ENCODE measurements around the gene VPREB3.

VPREB3 gene

DNA sequence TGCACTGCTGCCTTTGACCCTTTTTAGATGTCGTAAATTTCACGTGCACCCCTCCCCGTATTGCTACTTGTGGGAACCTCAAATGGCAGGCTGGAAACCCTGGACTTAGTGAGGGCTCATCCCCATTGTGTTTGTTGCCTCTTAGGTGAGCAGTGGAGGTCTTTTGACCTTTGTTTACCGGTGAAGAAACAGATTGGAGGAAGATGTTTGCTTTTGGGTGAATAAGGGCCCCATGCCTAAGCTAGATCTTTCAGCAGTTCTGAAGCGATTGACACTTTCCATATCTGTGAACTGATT is 33.3 kb upstream of the VPREB3 start:
- DNase-seq, result no peak
- H3K36me3 Mint-ChIP-seq (ENCODE audit: low read depth), result peaks cover 31% of the 10 kb centered on the region
- H3K4me1 Mint-ChIP-seq (ENCODE audit: low read depth), result peaks cover 39% of the 10 kb centered on the region
- H3K27ac Mint-ChIP-seq, result peak overlapping the region; percentile 96
- no peaks in the 10 kb centered on the region for H3K9me3 Mint-ChIP-seq
- no peaks in the 10 kb centered on the region for H3K27me3 Mint-ChIP-seq
- peak overlapping the region; percentile 92 for H3K4me3 Mint-ChIP-seq

- peak; percentile 94 for DNase-seq
- H3K36me3 Mint-ChIP-seq (ENCODE audit: low read depth), result peaks cover 26% of the 10 kb centered on the region
- H3K9me3 Mint-ChIP-seq, result no peaks in the 10 kb centered on the region
- H3K27ac Mint-ChIP-seq, result peak within 1 kb of the TSS; percentile 96
- H3K4me3 Mint-ChIP-seq, result peak within 1 kb of the TSS; percentile 92
- peaks cover 34% of the 10 kb centered on the region for H3K4me1 Mint-ChIP-seq (ENCODE audit: low read depth)
- no peaks in the 10 kb centered on the region for H3K27me3 Mint-ChIP-seq
Observed at GRCh38 chr22:23786752-23787599, 32.8 kb upstream of the VPREB3 start, which contains the start of gene SMARCB1. SMARCB1 (plus strand) TSS chr22:23786966; CDS start chr22:23787170, 204 bp downstream.

GRCh38 chr22:23786261-23786710 is 32.1 kb upstream of the VPREB3 start:
- Mint-ChIP-seq H3K9me3 (no peaks in the 10 kb centered on the region), H3K36me3 (ENCODE audit: low read depth) (peaks cover 19% of the 10 kb centered on the region), H3K27me3 (no peaks in the 10 kb centered on the region), H3K4me3 (peak overlapping the region; percentile 92), H3K4me1 (ENCODE audit: low read depth) (peaks cover 29% of the 10 kb centered on the region), H3K27ac (peak overlapping the region; percentile 96)
- DNase-seq, result no peak

- Mint-ChIP-seq H3K4me3 (no peak overlapping the region), H3K4me1 (ENCODE audit: low read depth) (peaks cover 22% of the 10 kb centered on the region), H3K27me3 (no peaks in the 10 kb centered on the region), H3K36me3 (ENCODE audit: low read depth) (peaks cover 11% of the 10 kb centered on the region), H3K9me3 (no peaks in the 10 kb centered on the region), H3K27ac (no peak overlapping the region)
- DNase-seq, result no peak
Observed at GRCh38 chr22:23784215-23784732, 30.0 kb upstream of the VPREB3 start.

GRCh38 chr22:23783265-23784150 is 29.3 kb upstream of the VPREB3 start:
- Mint-ChIP-seq H3K4me1 (ENCODE audit: low read depth) (peaks cover 18% of the 10 kb centered on the region), H3K27ac (no peak overlapping the region), H3K4me3 (no peak overlapping the region), H3K9me3 (no peaks in the 10 kb centered on the region), H3K36me3 (ENCODE audit: low read depth) (peaks cover 9% of the 10 kb centered on the region), H3K27me3 (no peaks in the 10 kb centered on the region)
- no peak for DNase-seq

GRCh38 chr22:23782703-23783102 is 28.5 kb upstream of the VPREB3 start:
- Mint-ChIP-seq H3K36me3 (ENCODE audit: low read depth) (peaks cover 4% of the 10 kb centered on the region), H3K27ac (no peak overlapping the region), H3K27me3 (no peaks in the 10 kb centered on the region), H3K4me3 (no peak overlapping the region), H3K9me3 (no peaks in the 10 kb centered on the region), H3K4me1 (ENCODE audit: low read depth) (peaks cover 11% of the 10 kb centered on the region)
- no peak for DNase-seq

- no peak overlapping the region for H3K27ac Mint-ChIP-seq
Observed at GRCh38 chr22:23782252-23782651, 28.0 kb upstream of the VPREB3 start.

DNA sequence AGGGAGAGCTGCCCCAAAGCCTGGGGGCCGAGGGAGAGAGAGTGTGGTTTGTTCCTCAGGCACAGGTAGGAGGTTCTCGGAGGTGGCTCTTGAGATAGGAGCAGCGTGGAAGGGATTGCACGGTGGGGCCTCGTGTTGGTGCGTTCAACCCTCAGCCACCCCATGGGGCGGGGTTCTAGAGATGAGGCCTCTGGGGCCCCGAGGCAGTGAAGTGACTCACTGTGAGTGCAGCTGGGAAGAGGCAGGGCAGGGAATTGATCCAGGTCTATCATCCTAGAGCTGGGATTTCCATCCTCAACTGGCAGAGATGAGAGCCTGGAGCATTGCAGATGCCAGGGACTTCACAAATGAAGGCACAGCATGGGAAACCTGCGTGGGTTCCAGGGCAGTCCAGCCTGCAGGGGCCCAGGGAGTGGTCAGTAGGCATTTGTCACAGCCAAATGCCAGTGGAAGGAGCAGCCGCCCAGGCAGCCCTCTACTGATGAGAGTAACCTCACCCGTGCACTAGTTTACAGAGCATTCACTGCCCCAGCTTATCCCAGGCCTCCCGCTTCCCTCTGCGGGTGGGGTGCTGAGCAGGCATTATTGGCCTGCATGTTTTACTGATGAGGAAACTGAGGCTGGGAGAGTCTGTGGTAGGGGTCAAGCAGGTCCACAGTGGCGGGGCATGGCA is 27.4 kb upstream of the VPREB3 start:
- Mint-ChIP-seq H3K27ac (no peak overlapping the region), H3K9me3 (no peaks in the 10 kb centered on the region), H3K36me3 (ENCODE audit: low read depth) (no peaks in the 10 kb centered on the region), H3K4me3 (no peak overlapping the region), H3K27me3 (no peaks in the 10 kb centered on the region), H3K4me1 (ENCODE audit: low read depth) (peaks cover 9% of the 10 kb centered on the region)
- no peak for DNase-seq

More at GRCh38 chr22:23782252-23782651, 28.0 kb upstream of the VPREB3 start:
- H3K9me3 Mint-ChIP-seq, result no peaks in the 10 kb centered on the region
- DNase-seq, result no peak
- H3K4me1 Mint-ChIP-seq (ENCODE audit: low read depth), result peaks cover 9% of the 10 kb centered on the region
- H3K4me3 Mint-ChIP-seq, result no peak overlapping the region
- no peaks in the 10 kb centered on the region for H3K27me3 Mint-ChIP-seq
- H3K36me3 Mint-ChIP-seq (ENCODE audit: low read depth), result no peaks in the 10 kb centered on the region

DNA sequence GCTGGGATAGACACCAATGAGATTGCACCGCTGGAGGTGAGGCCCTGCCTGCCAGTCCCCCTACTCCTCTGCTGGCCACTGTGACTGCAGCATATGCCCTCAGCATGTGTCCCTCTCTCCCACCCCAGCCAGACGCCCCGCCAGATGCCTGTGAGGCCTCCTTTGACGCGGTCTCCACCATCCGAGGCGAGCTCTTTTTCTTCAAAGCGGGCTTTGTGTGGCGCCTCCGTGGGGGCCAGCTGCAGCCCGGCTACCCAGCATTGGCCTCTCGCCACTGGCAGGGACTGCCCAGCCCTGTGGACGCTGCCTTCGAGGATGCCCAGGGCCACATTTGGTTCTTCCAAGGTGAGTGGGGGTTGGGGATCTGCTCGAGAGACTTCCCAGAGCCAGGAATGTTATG is 26.8 kb upstream of the VPREB3 start:
- H3K4me3 Mint-ChIP-seq, result no peak overlapping the region
- peaks cover 3% of the 10 kb centered on the region for H3K4me1 Mint-ChIP-seq (ENCODE audit: low read depth)
- H3K36me3 Mint-ChIP-seq (ENCODE audit: low read depth), result no peaks in the 10 kb centered on the region
- no peaks in the 10 kb centered on the region for H3K9me3 Mint-ChIP-seq
- no peak for DNase-seq
- H3K27me3 Mint-ChIP-seq, result no peaks in the 10 kb centered on the region
- H3K27ac Mint-ChIP-seq, result no peak overlapping the region

GRCh38 chr22:23780146-23780748 is 26.0 kb upstream of the VPREB3 start:
- no peak for DNase-seq
- H3K27ac Mint-ChIP-seq, result no peak overlapping the region
- H3K27me3 Mint-ChIP-seq, result no peaks in the 10 kb centered on the region
- no peak overlapping the region for H3K4me3 Mint-ChIP-seq
- H3K9me3 Mint-ChIP-seq, result no peaks in the 10 kb centered on the region
- no peaks in the 10 kb centered on the region for H3K4me1 Mint-ChIP-seq (ENCODE audit: low read depth)
- no peaks in the 10 kb centered on the region for H3K36me3 Mint-ChIP-seq (ENCODE audit: low read depth)

- DNase-seq, result no peak
- no peak overlapping the region for H3K27ac Mint-ChIP-seq
- no peak overlapping the region for H3K4me3 Mint-ChIP-seq
- no peaks in the 10 kb centered on the region for H3K27me3 Mint-ChIP-seq
- no peaks in the 10 kb centered on the region for H3K36me3 Mint-ChIP-seq (ENCODE audit: low read depth)
- H3K4me1 Mint-ChIP-seq (ENCODE audit: low read depth), result no peaks in the 10 kb centered on the region
- H3K9me3 Mint-ChIP-seq, result no peaks in the 10 kb centered on the region
Observed at GRCh38 chr22:23779731-23780130, 25.5 kb upstream of the VPREB3 start.

GRCh38 chr22:23779083-23779482 is 24.9 kb upstream of the VPREB3 start:
- H3K4me3 Mint-ChIP-seq, result no peak overlapping the region
- H3K27ac Mint-ChIP-seq, result no peak overlapping the region
- no peaks in the 10 kb centered on the region for H3K36me3 Mint-ChIP-seq (ENCODE audit: low read depth)
- H3K9me3 Mint-ChIP-seq, result no peaks in the 10 kb centered on the region
- H3K4me1 Mint-ChIP-seq (ENCODE audit: low read depth), result no peaks in the 10 kb centered on the region
- no peak for DNase-seq
- no peaks in the 10 kb centered on the region for H3K27me3 Mint-ChIP-seq

GRCh38 chr22:23778577-23778900 is 24.3 kb upstream of the VPREB3 start:
- Mint-ChIP-seq H3K9me3 (no peaks in the 10 kb centered on the region), H3K27ac (no peak overlapping the region), H3K4me1 (ENCODE audit: low read depth) (no peaks in the 10 kb centered on the region), H3K36me3 (ENCODE audit: low read depth) (no peaks in the 10 kb centered on the region), H3K4me3 (no peak overlapping the region), H3K27me3 (no peaks in the 10 kb centered on the region)
- DNase-seq, result no peak
